Measurements from ENCODE around the gene HIPK3.
"Not testable (repeated sequence)": the region's sequence is repeated elsewhere in the genome, so short reads cannot be mapped to it uniquely, and the experiment has no call there.

The HIPK3 gene

GRCh38 chr11:33259869-33260268 is 2.7 kb downstream of the HIPK3 start:
- DNase-seq (ENCODE audit: low spot score), result no peak

GRCh38 chr11:33261350-33261749 is 4.2 kb downstream of the HIPK3 start:
- not testable (repeated sequence) for DNase-seq (ENCODE audit: low spot score)

DNA sequence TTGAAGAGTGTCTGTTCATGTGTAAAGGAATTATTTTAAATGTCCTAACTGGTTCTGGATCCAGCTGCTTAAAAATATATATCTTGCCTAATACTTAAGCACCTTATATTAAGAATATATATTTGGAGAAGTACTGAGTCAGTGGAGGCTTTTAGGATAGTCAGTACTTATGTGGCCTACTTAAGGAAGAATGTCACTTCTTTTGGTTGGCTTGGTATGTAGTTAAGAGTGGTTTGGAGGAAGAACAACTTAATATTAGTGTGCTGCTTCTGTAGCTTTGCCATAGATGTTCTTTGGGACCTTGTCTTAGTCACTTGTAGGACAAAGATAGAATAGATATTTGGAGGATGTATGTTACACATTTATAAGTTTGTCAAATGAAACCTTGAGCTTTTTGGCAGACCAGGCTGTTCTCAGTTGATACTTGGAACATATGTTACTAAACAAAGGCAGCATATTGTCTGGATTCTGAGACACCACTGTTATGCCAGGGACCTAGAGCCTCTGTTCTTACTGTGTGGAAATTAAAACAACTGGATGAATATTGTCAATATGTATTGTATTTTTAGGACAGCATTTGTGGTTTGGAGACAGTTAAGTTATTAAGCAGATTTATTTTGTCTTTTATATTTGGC is 4.9 kb downstream of the HIPK3 start:
- no peak for DNase-seq (ENCODE audit: low spot score)

DNA sequence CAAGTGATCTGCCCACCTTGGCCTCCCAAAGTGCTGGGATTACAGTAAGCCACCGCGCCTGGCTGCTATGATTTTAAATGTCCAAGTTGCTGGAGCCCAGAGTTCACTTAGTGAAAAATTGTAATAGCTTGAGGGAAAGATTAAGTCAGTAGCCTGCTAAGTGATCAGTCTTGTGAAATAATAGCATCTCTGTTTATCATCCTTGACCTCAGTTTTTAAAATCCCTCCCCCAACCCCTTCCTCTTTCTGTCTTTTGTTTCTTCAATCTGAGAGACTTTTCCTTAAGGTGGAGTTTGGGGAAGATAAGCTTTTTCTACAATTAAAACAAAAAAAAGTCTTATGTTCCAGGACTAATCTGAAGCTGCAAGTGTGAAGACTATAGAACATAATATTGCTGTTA is 6.4 kb downstream of the HIPK3 start:
- no peak for DNase-seq (ENCODE audit: low spot score)

DNA sequence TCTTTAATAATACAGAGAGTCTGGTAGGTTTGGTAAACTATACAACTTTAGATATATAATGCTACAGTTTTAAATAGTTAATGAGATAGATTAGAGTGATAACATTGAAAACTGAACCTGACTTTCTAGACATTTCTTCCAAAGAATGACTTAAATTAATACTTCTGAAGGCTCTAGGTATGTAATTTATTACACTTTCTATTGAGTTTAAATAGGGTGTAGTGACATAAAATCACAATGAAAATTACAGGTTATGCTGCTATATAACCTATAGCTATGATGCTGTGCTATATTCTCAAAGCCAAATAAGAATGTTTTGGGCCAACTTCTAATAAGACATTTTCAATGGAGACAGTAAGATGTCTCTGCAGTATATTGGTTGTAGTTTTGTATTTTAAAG is 7.7 kb downstream of the HIPK3 start:
- DNase-seq (ENCODE audit: low spot score), result no peak

DNA sequence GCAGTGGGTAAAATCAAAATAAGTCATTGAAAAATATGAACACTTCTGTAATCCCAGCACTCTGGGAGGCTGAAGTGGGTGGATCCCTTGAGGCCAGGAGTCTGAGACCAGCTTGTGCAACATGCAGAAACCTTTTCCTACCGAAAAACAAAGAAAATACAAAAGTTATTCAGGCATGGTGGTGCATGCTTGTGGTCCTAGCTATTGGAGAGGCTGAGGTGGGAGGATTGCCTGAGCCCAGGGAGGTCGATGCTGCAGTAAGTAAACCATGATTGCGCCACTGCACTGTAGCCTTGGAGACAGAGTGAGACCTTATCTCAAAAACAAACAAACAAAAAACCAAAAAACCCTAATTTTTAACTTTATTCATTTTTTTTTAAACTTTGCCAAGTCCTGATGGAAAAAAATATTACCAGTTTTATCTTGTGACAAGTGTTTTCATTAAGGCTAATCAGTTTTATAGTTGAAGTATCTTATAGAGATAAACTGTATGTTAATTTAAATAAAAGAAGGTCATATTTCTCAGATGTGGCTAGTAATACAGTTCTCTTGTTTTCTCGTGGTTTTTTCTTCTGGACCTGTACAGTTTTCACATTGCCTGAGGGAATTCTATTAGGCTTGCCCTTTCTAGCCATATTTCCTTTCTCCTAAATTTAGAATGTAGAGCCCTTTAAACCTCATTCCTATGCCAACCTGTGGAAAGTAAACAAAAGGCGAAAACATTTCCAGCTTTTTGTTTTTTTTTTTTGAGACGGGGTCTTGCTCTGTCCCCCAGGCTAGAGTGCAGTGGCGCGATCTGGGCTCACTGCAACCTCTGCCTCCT is 9.4 kb downstream of the HIPK3 start:
- DNase-seq (ENCODE audit: low spot score), result no peak

- DNase-seq (ENCODE audit: low spot score), result no peak
These were observed 11.9 kb downstream of the HIPK3 start for GRCh38 chr11:33268945-33269540.

- DNase-seq (ENCODE audit: low spot score), result no peak
These were observed 12.6 kb downstream of the HIPK3 start for GRCh38 chr11:33269822-33270221.

GRCh38 chr11:33271059-33271458 is 13.9 kb downstream of the HIPK3 start:
- DNase-seq (ENCODE audit: low spot score), result no peak

GRCh38 chr11:33272338-33273107 is 15.3 kb downstream of the HIPK3 start:
- DNase-seq (ENCODE audit: low spot score), result no peak

DNA sequence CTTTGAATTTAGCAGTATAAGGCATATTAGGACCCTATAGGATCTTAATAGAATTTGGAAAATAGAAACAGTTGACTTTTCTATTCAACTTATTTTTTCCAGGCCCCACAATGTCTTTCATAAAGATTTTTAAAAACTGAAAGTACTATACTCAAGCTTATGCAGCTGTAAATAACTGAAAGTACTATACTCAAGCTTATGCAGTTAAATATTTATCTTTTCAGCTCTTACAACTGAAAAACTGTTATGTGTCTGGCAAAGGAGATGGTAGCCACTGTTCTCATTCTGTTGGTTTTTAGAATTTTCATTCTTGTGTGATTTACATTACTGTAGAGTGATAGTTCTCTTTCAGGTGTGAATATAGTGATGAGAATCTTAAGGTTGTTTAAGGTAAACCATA is 16.5 kb downstream of the HIPK3 start:
- DNase-seq (ENCODE audit: low spot score), result no peak

DNA sequence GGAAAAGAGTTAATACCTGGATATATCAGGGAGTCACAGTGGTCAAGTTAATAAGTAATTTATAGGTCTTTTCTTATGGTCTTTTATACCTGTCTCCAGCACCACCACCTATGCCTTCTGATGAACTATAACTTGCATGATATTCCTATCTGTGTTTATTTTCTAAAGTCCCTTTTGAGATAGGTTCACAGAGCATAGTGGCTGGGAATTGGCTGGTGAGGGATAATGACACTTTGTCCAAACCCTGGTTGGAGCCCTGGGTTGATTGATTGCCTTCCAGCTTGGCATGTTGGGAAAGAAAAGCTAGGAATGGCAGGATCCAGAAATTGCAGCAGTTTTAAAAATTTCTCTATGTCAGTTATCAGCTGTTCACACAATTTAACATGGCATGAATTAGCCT is 23.2 kb downstream of the HIPK3 start:
- no peak for DNase-seq (ENCODE audit: low spot score)

GRCh38 chr11:33281758-33282157 is 24.6 kb downstream of the HIPK3 start:
- no peak for DNase-seq (ENCODE audit: low spot score)

DNA sequence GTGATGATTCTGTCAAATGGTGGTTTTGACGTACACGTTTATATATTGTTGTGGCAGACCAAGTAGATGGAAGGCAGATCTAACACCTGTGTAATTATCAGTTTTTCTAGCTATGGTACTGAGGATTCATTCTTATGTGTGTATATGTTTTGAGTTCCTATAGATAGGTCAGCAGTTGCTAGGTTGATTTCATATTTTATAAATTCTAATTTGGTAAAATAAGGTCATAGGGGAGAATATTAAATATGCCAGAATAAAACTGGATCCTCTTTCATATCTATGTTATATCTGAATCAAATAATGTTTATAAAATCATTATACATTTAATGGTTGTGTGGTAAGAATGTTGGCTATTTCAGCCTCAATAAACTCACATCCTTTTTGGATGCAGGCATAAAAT is 27.6 kb downstream of the HIPK3 start:
- no peak for DNase-seq (ENCODE audit: low spot score)

DNA sequence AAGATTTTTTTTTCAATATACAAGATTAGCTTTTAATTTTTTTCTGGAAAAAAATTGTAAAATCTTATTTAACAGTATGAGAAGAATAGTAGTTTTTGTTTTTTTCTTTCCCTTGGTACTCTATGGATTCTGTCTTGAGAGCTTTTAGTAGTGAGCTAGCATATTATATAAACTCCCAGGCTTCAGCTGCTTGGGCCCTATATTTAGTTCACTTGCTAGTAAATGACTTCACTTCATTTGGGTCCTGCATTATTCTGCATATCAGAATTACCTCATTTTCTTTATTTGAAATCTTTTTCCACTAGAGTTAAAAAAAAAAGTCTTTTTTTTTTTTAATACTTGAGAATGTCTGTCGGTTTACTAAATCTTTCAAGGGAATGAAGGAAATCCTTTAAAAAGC is 33.1 kb downstream of the HIPK3 start:
- DNase-seq (ENCODE audit: low spot score), result no peak

DNA sequence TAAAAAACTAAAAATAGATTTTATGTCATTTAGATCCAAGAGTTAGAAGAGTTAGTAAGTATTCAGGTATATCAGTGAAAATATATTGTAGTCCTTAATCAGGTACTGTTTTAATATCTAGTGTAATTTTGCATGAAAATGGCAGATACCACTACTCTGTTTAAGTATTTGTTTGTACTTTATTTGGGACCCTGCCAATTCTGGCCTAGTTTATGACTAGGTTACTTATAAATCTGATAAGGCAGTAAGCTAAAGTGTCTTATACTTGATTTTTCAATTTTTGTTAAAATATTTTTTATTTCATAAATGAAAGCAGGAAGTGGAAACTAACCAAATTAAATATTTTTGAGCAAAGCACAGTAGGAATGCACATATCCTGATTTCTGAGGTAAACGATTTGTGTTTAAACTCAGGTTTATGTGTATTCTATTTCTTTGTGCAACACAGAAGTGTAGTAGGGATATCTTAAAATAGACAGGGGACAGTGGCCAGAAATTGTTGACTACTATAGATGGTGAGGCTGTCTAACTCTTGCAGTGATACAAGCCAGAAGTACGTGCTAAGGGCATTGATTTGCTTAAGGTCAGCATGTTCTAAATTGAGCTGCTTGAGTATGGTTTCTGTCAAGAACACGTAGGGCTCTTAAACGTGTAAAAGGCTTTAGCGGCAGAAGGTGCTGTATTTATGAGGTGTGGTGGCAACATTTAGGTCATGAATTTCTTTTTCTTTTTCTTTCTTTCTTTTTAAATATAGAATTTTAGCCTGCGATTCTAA is 34.0 kb downstream of the HIPK3 start:
- no peak for DNase-seq (ENCODE audit: low spot score)

DNA sequence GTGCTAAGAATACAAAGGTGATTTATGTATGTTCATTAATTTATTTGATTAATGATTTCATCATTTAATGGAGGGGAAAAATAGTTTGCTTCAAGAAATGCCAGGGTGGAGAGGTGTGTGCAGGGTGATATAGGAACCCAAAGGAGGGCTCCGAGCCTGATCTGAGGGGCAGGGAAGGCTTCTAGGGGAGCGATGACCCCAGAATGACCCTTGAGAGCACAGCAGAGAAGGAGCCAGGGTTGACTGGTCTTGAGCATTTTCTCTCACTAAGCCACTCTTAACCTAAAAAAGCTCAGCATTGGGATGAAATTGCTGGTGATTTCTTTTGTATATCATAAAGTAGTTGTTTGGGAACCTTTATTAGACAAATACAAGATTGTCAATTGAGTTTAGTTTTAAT is 35.1 kb downstream of the HIPK3 start:
- no peak for DNase-seq (ENCODE audit: low spot score)

GRCh38 chr11:33294224-33294623 is 37.0 kb downstream of the HIPK3 start:
- no peak for DNase-seq (ENCODE audit: low spot score)

- DNase-seq (ENCODE audit: low spot score), result no peak
These were observed 37.6 kb downstream of the HIPK3 start for GRCh38 chr11:33294797-33295196.

DNA sequence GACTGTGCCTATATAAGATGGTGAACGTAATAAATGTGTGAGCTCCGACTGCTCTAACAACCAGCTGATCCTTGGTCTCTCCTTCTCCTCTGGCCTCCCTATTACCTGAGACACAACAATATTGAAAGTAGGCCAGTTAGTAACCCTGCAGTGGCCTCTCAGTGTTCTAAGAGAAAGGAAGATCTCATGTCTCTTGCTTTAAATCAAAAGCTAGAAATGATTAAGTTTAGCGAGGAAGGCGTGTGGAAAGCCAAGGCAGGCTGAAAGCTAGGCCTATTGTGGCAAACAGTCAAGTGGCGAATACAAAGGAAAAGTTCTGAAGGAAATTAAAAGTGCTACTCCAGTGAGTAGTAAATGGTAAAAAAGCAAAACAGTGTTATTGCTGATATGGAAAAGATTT is 39.5 kb downstream of the HIPK3 start:
- DNase-seq (ENCODE audit: low spot score), result no peak

DNA sequence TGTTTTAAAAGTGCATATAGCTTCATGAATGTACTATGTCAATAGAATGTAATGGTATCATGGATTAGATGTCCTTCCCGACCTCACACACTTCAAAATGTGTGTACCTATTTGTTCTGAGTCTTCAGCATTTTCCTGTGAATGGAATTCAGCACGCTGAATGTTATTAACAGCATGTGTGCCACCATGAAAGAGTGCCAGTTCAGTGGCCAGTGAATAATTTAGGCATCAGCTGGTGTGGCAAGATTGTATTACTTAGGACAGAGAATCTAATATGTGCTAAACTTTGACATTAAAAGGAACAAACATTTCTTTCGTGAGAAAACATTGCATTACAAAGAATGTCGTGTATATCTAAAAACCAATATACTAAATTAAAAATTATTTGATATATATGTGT is 46.4 kb downstream of the HIPK3 start:
- no peak for DNase-seq (ENCODE audit: low spot score)

DNA sequence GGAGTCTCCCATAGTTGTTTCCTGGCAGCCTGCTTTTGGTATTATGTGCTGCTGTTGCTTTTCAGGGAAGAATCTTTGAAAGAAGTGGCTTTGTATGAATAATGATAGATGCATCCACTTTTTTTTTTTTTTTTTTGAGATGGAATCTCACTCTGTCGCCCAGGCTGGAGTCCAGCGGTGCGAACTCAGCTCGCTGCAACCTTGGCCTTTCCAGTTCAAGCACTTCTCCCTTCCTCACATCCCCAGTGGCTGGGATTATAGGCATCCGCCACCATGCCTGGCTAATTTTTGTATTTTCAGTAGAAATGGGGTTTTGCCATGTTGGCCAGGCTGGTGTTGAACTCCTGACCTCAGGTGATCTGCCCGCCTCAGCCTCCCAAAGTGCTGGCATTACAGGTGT is 49.6 kb downstream of the HIPK3 start:
- not testable (repeated sequence) for DNase-seq (ENCODE audit: low spot score)

All from D341Med (cell line).